GM12872 (cell line): ENCODE results near the gene NDUFB11.

Source experiments
- CTCF ChIP-seq: IDR thresholded peaks from 3 replicates; pipeline ENCODE4 v1.5.1; 2011; ENCODE audit warnings: low read depth, mild to moderate bottlenecking, low read length, moderate library complexity; ENCODE audit not compliant: insufficient read depth

Gene NDUFB11

DNA sequence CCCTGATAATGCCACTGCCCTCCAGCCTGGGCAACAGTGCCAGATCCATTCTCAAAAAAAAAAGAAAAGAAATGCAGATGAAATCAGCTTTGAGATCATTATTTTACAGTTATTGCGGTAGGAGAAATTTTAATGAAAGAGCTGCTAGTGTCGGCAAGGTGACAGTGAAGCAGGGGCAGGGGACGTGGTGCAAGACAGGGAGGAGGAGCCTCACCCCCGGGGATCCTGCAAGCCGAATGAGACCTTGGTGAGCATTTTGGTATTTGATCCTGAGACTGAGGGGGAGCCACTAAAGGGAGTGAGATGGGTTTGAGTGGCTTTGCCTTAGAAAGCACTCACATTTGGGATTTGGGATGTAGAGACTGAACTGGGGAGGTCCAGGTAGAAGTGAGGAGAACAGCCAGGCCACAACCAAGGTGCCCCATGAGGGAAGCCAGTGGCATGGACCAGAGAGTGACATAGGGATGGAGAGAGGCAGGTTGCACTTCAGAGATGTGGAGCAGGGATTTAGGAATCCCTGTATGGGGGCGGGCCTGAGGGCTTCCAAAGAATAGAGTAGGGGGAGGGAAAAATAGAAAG, 24.1 kb upstream of the NDUFB11 start:
- no peak for TF ChIP-seq CTCF

DNA sequence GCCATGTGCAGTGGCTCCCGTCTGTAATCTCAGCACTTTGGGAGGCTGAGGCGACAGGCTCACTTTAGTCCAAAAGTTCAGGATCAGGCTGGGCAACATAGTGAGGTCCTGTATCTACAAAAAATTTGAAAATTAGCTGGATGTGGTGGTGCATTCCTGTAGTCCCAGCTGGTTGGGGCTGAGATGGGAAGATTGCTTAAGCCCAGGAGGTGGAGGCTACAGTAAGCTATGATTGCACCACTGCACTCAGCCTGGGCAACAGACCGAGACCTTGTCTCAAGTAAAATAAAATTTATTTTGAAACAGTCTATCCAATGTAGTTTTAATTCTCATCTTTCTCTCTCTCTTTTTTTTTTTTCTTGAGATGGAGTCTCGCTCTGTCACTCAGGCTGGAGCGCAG, 21.6 kb upstream of the NDUFB11 start:
- TF ChIP-seq CTCF, result no peak

DNA sequence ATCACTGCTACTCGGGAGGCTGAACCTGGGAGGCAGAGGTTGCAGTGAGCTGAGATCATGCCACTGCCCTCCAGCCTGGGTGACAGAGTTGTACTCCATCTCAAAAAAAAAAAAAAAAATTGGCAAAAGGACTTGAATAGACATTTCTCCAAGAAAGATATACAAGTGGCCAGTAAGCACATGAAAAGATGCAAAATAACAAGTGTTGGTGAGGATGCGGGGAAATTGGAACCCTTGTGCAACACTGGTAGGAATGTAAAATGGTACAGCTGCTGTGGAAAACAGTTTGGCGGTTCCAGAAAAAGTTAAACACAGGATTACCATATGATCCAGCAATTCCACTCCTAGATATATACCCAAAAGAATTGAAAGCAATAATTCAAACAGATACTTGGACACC, 19.9 kb upstream of the NDUFB11 start:
- TF ChIP-seq CTCF, result no peak

DNA sequence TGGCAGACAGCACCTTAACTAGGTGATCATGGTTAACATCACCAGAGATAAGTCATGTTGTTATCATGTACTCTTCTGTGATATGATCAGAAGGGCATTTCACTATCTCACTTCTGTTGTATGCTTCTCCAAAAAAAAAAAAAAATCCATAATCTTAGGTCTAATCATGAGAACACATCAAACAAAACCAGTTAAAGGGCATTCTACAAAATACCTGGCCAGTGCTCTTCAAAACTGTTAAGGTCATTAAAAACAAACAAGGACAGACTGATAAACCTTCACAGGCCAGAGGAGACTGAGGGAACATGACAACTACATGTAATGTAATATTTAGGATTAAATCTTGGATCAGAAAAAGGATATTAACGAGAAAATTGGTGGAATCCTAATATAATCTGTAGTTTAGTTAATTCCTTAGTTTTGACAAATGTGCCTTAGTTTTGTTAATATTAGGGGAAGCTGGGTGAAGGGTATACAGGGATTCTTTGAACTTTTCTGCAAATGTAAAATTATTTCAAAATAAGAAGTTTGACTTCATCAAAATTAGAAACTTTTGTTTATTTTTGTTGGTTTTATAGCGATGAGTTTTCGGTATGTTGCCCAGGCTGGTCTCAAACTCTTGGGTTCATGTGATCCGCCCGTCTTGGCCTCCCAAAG, 18.6 kb upstream of the NDUFB11 start:
- TF ChIP-seq CTCF, result no peak

GRCh38 chrX:47160781-47161180, 16.3 kb upstream of the NDUFB11 start:
- no peak for TF ChIP-seq CTCF

- TF ChIP-seq CTCF, result no peak
These were observed 14.3 kb upstream of the NDUFB11 start for GRCh38 chrX:47158781-47159180.

DNA sequence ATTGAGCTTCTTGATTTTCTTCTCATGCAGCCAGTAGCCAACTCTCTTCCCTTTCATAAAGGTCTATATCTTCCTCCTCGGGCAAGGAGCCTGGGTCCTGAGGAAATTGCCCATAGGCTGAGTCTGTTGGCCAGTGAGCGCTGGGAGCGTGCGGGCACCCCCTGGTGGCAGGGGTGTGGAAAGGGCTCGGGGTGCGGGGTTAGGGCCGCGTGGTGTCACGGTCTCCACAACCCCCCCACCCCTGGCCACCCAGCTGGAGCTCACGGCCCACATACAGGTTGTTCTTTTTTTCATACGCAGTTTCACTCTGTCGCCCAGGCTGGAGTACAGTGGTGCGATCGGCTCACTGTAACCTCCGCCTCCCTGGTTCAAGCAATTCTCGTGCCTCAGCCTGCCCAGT, 13.6 kb upstream of the NDUFB11 start:
- no peak for TF ChIP-seq CTCF
